Karpas-422 (cell line): ENCODE data around the gene NCMAP. TPM values are rescaled to one million over a fixed set of nuclear protein-coding genes. Genes with fewer than 3 reads are reported as not detected.

Source experiments
- small RNA-seq: library from RNA; depleted of rRNA; stranded (forward); fragments of <200 nt; gene quantifications from one replicate; pipeline ENCODE3, GENCODE V24; 2014
- total RNA-seq: library from RNA; depleted of rRNA; stranded (reverse); fragments of >200 nt; shearing (Covaris generic); gene quantifications from 2 replicates; pipeline ENCODE4 v1.2.3, GENCODE V29; 2014; ENCODE audit warnings: low replicate concordance; rRNA removed

The NCMAP gene
- total RNA-seq, 1 experiment from 2014 or later: not detected

Small RNA genes lying within 50 kb of the gene (small RNA-seq; reads per million reads assigned to genes)
- not detected for gene RF00019

Other genes starting within 250 kb of the NCMAP start
- not detected in 2 replicates for gene GRHL3, start 236.7 kb upstream of the NCMAP start, total RNA-seq
- gene STPG1, start 142.3 kb upstream of the NCMAP start, total RNA-seq: 3.5 and 9.2 TPM in 2 replicates
- 22.7 and 40.8 TPM in 2 replicates for gene NIPAL3, start 140.3 kb upstream of the NCMAP start, total RNA-seq
- gene RCAN3, start 53.3 kb upstream of the NCMAP start, total RNA-seq: 4.8 and 6.6 TPM in 2 replicates
- gene SRRM1, start 87.2 kb downstream of the NCMAP start, total RNA-seq: 54.3 and 98.5 TPM in 2 replicates
- gene CLIC4, start 189.4 kb downstream of the NCMAP start, total RNA-seq: 49.1 and 87.4 TPM in 2 replicates